DOHH2 (cell line): ENCODE results near the gene APBB3.

Experiments
- EZH2phosphoT487 ChIP-seq: fragments of 200-600 bp; sonication (generic); IDR thresholded peaks from 2 replicates; pipeline ENCODE4 v1.6.1; 2017; ENCODE audit warnings: borderline replicate concordance, mild to moderate bottlenecking, antibody characterized with exemption, low read length, moderate library complexity, mixed read lengths
- TF ChIP-seq, protein P1 (sequence below): fragments of 200-600 bp; sonication (generic); IDR thresholded peaks from one replicate; pipeline ENCODE4 v1.5.1; 2014; ENCODE audit warnings: antibody characterized with exemption, mild to moderate bottlenecking, low read depth, low read length; ENCODE audit not compliant: poor library complexity, severe bottlenecking

DNA sequence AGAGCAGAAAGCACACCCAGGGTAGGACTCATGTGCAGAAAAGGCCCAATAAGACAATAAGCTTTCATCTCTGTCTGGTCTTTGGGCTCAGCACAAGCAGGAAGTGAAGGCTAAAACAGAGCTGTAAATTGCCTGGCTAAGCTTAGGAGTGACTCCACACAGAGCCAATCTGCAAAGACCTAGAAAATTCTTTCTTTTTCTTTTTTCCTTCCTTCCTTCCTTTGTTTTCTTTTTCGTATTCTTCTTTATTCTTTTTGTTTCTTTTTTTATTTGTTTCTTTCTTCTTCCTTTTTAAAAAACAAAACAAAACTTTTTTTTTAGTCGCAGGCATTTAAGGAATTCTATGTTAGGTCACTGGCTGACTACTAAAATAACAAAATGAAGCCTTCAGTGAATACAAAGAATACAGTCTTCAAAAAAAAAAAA lies 12.4 kb upstream of the APBB3 start:
- TF ChIP-seq, protein P1, sequence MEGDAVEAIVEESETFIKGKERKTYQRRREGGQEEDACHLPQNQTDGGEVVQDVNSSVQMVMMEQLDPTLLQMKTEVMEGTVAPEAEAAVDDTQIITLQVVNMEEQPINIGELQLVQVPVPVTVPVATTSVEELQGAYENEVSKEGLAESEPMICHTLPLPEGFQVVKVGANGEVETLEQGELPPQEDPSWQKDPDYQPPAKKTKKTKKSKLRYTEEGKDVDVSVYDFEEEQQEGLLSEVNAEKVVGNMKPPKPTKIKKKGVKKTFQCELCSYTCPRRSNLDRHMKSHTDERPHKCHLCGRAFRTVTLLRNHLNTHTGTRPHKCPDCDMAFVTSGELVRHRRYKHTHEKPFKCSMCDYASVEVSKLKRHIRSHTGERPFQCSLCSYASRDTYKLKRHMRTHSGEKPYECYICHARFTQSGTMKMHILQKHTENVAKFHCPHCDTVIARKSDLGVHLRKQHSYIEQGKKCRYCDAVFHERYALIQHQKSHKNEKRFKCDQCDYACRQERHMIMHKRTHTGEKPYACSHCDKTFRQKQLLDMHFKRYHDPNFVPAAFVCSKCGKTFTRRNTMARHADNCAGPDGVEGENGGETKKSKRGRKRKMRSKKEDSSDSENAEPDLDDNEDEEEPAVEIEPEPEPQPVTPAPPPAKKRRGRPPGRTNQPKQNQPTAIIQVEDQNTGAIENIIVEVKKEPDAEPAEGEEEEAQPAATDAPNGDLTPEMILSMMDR: no peak
- TF ChIP-seq EZH2phosphoT487: no peak
